AG04450 (cell line): ENCODE measurements around the gene KHDC3L. TPM values are rescaled to one million over a fixed set of nuclear protein-coding genes. Genes with fewer than 3 reads are reported as not detected.

Source experiments
- CTCF ChIA-PET: fragments of 300-600, 350-600 bp; formaldehyde crosslinking; extraction: SDS; loops from one replicate; lab custom pipeline; 2022; ENCODE audit warnings: antibody characterized with exemption, inconsistent platforms; lab: Charles Lee
- POLR2A ChIA-PET: fragments of 350-600 bp; formaldehyde crosslinking; extraction: SDS; loops from one replicate; lab custom pipeline; 2021; ENCODE audit warnings: antibody characterized with exemption, inconsistent platforms; lab: Yijun Ruan, JAX
- DNase-seq: peaks from one replicate; pipeline ENCODE4 v3.0.0-alpha.2; 2011; ENCODE audit warnings: low read depth, low spot score
- H3K27ac ChIP-seq: one replicate; pipeline ENCODE4 v1.5.1; 2012; ENCODE audit warnings: low read depth, low read length, control low read depth
- H3K27me3 ChIP-seq: one replicate; pipeline ENCODE4 v1.6.0; 2012; ENCODE audit warnings: low read length; ENCODE audit not compliant: control insufficient read depth, insufficient read depth
- H3K4me3 ChIP-seq: 2 replicates; pipeline ENCODE4 v1.5.1; 2011; ENCODE audit warnings: mild to moderate bottlenecking, low read depth, low read length, control low read depth
- H3K9me3 ChIP-seq: 2 replicates; pipeline ENCODE4 v1.5.1; 2012; ENCODE audit warnings: low read length; ENCODE audit not compliant: control insufficient read depth, insufficient read depth
- CTCF ChIP-seq: IDR thresholded peaks from 2 replicates; pipeline ENCODE4 v1.5.1; 2011; ENCODE audit warnings: low read depth, low read length, control low read depth, inconsistent platforms
- polyA plus RNA-seq: library from polyadenylated mRNA; depleted of rRNA; stranded (reverse); fragments of >200 nt; gene quantifications from 2 replicates; pipeline ENCODE4 v1.2.3, GENCODE V29; 2011

KHDC3L gene
- polyA plus RNA-seq, 1 experiment = not detected

GRCh38 chr6:73353636-73354593, 8.5 kb upstream of the KHDC3L start, which contains the start of gene DPPA5:
Gene DPPA5 (minus strand): TSS chr6:73354276. CDS start chr6:73354225, 51 bp downstream.
- Histone ChIP-seq H3K9me3 (peaks cover 12% of the 10 kb centered on the region; the same call in 1 of the 2 replicates), H3K27ac (no peak within 1 kb of the TSS), H3K27me3 (peaks cover 20% of the 10 kb centered on the region), H3K4me3 (no peak within 1 kb of the TSS)
- POLR2A ChIA-PET = no interaction called here
- no peak for DNase-seq
- no peak for TF ChIP-seq CTCF
- CTCF ChIA-PET = no interaction called here

- POLR2A ChIA-PET = no interaction called here
- TF ChIP-seq CTCF = no peak
Observed at GRCh38 chr6:73362869-73363536, 545 bp downstream of the KHDC3L start.

GRCh38 chr6:73363537-73363875, 1.0 kb downstream of the KHDC3L start:
- TF ChIP-seq CTCF = no peak
- POLR2A ChIA-PET = no interaction called here
- H3K4me3 ChIP-seq = no peak overlapping the region
- H3K27ac ChIP-seq = no peak overlapping the region
- DNase-seq = no peak
- peaks cover 14% of the 10 kb centered on the region for H3K9me3 ChIP-seq
- H3K27me3 ChIP-seq = no peaks in the 10 kb centered on the region
- CTCF ChIA-PET = no interaction called here

More at GRCh38 chr6:73362869-73363536, 545 bp downstream of the KHDC3L start:
- DNase-seq = no peak
- no peak overlapping the region for H3K27ac ChIP-seq
- H3K9me3 ChIP-seq = peaks cover 14% of the 10 kb centered on the region
- CTCF ChIA-PET = no interaction called here
- no peaks in the 10 kb centered on the region for H3K27me3 ChIP-seq
- no peak overlapping the region for H3K4me3 ChIP-seq

- DNase-seq = no peak
- ChIA-PET POLR2A (no interaction called here), CTCF (no interaction called here)
- peaks cover 14% of the 10 kb centered on the region for H3K9me3 ChIP-seq
- no peak overlapping the region for H3K4me3 ChIP-seq
- H3K27ac ChIP-seq = no peak overlapping the region
- no peak for TF ChIP-seq CTCF
- peaks cover 2% of the 10 kb centered on the region for H3K27me3 ChIP-seq
Observed at GRCh38 chr6:73364121-73364520, 1.7 kb downstream of the KHDC3L start.

GRCh38 chr6:73364549-73364948, 2.1 kb downstream of the KHDC3L start:
- TF ChIP-seq CTCF = no peak
- Histone ChIP-seq H3K4me3 (no peak overlapping the region), H3K27ac (no peak overlapping the region), H3K9me3 (peaks cover 14% of the 10 kb centered on the region), H3K27me3 (peaks cover 5% of the 10 kb centered on the region)
- DNase-seq = no peak
- POLR2A ChIA-PET = no interaction called here
- CTCF ChIA-PET = interaction anchor here (1.2 kb wide), 1 partner anchor 24 kb away, joined by 4 read pairs; no protein-coding TSS in a partner anchor
